HG02610 (cell line): Measurements from ENCODE around the gene AOAH.
"Not testable (repeated sequence)": the region's sequence is repeated elsewhere in the genome, so short reads cannot be mapped to it uniquely, and the experiment has no call there.

Experiments used
- ATAC-seq: cut with Tn5 transposase; IDR thresholded peaks from one replicate; pipeline ENCODE4 v1.9.1; 2021; ENCODE audit warnings: mild to moderate bottlenecking, moderate library complexity; ENCODE audit not compliant: unreplicated experiment

Gene AOAH

GRCh38 chr7:36514289-36515243, 209.7 kb downstream of the AOAH start:
- no peak for ATAC-seq

- ATAC-seq = no peak
Measured at GRCh38 chr7:36513393-36513792, 210.9 kb downstream of the AOAH start.

DNA sequence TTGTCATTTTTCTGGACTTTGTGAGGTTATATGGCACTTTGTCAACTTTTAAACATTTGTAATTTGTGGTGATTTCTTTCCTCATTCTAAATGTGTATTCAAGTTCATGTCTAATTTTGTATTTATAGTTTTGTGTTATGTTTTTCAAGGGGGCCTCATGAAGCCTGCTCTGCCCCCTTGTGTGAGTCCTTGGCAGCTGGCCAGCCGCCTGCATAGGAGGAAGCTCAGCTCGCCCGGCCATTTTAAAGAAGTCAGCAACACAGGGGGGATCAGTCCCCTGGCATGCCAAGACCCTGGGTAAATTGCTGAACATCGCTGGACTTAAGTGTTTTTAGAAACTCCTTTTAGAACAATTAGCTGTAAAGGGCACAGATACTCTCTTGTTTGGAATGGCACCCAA, 211.7 kb downstream of the AOAH start:
- no peak for ATAC-seq

DNA sequence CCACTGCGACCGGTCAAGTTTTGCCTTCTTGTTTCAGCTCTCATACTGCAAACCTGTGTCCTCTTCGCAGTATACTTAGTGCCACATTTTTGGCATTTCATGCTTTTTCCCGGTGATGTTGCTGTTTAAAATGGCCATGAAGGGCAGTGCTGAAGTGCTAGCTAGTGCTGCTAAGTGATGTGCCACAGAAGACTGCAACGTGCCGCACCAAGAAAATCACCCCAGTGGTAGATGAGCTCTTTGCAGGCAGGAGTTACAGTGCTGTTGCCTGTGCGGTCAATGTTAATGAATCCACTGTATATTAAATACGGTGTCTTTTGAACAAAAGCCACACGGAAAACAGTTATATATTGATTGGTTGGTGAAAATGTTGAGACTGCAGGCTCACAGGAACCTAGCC, 214.3 kb downstream of the AOAH start:
- no peak for ATAC-seq

- ATAC-seq = no peak
Measured at GRCh38 chr7:36507475-36508440, 216.5 kb downstream of the AOAH start.

- no peak for ATAC-seq
Measured at GRCh38 chr7:36506820-36507219, 217.5 kb downstream of the AOAH start.

GRCh38 chr7:36506130-36506798, 218.0 kb downstream of the AOAH start:
- no peak for ATAC-seq

- not testable (repeated sequence) for ATAC-seq
Measured at GRCh38 chr7:36504617-36505016, 219.7 kb downstream of the AOAH start.

DNA sequence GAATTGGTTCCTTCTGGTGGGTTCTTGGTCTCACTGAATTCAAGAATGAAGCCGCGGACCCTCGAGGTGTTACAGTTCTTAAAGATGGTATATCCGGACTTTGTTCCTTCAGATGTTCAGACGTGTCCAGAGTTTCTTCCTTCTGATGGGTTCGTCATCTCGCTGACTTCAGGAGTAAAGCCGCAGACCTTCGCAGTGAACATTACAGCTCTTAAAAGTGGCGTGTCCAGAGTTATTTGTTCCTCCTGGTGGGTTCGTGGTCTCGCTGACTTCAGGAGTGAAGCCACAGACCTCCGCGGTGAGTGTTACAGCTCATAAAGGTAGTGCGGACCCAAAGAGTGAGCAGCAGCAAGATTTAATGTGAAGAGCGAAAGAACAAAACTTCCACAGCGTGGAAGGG, 220.1 kb downstream of the AOAH start:
- not testable (repeated sequence) for ATAC-seq

GRCh38 chr7:36497775-36498174, 226.5 kb downstream of the AOAH start:
- no peak for ATAC-seq

DNA sequence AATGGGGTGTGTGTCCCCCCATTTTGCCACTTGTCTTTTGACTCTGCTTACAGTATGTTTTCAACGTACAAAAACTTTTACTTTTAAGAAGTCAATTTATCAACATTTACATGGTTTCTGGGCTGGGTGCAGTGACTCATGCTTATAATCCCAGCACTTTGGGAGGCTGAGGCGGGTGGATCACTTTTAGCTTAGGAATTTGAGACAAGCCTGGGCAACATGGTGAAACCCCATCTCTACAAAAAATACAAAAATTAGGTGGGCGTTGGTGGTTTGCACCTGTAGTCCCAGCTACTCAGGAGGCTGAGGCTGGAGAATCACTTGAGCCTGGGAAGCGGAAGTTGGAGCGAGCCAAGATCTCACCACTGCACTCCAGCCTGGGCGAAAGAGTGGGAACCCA, 227.1 kb downstream of the AOAH start:
- ATAC-seq = not testable (repeated sequence)

GRCh38 chr7:36496576-36496975, 227.7 kb downstream of the AOAH start:
- no peak for ATAC-seq

- ATAC-seq = no peak
Measured at GRCh38 chr7:36491317-36491716, 233.0 kb downstream of the AOAH start.

DNA sequence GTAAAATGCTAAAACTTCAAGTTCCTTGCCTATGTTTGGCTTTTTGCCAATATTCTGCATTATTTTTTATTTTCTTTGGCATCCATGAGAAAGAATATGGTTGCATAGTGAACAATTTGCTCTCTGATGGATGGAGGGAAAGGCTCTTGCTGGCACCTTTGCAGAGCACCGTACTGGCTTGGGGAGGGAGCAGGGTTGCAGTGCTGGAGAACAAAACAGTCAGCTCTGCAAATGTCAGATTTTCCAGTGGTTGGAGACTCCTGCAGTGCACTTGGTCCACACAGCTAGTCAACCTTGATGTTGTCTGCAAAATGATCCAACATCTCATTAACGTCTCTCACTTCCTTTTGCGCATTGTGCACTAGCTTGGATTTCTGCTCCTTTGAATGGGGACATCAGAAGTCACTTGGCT, 233.9 kb downstream of the AOAH start:
- no peak for ATAC-seq

DNA sequence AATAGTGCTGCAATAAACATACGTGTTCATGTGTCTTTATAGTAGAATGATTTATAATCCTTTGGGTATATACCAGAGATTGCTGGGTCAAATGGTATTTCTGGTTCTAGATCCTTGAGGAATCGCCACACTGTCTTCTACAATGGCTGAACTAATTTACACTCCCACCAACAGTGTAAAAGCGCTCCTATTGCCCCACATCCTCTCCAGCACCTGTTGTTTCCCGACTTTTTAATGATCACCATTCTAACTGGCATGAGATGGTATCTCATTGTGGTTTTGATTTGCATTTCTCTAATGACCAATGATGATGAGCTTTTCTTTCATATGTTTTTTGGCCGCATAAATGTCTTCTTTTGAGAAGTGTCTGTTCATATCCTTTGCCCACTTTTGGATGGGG, 235.6 kb downstream of the AOAH start:
- ATAC-seq = not testable (repeated sequence)

- ATAC-seq = peak; percentile 40
Measured at GRCh38 chr7:36487756-36488336, 236.4 kb downstream of the AOAH start.

- ATAC-seq = no peak
Measured at GRCh38 chr7:36486336-36486735, 238.0 kb downstream of the AOAH start.

DNA sequence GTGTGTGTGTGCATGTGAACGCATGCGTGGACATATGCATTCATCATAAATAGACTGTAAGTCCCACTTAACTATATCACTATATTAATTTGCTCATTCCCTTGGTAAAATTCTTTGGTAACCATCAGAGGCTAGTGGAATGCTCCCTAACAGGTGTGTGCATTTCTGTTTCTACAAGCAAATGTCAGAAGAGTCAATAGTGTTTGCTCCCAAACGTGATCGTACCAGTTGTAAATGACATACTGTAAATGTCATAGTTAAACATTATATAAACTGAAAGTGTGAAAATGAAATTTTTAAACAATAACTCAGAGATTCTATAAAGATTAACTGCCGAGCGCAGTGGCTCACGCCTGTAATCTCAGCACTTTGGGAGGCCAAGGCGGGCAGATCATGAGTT, 240.0 kb downstream of the AOAH start:
- no peak for ATAC-seq

GRCh38 chr7:36483853-36484252, 240.4 kb downstream of the AOAH start:
- not testable (repeated sequence) for ATAC-seq

- no peak for ATAC-seq
Measured at GRCh38 chr7:36478745-36479144, 245.5 kb downstream of the AOAH start.

GRCh38 chr7:36475381-36475780, 248.9 kb downstream of the AOAH start:
- no peak for ATAC-seq
